ENCODE measurements around the gene WNT7B.

WNT7B gene

DNA sequence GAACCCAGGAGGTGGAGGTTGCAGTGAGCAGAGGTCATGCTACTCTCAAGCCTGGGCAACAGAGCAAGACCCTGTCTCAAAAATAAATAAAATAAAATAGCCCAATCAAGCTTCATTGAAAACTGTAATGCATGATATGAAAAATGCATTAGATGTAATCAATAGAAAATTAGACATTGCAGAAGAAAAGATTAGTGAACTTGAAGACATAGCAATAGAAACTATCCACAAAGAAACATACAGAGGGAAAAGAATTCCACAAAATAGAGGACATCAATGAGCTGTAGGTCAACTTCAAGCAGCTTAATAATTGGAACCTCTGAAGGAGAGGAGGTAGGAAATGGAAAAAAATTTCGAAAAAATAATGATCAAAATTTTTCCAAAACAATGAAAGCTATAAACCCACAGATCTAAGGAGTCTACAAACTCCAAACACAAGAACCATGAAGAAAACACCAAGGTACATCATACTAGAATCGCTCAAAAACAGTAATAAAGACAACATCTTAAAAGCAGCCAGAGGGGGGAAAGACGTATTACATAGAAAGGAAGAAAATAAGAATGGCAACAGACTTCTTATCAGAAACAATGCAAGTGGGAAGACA lies 104.2 kb downstream of the WNT7B start:
- no peak for DNase-seq (ENCODE audit: low read depth)

DNA sequence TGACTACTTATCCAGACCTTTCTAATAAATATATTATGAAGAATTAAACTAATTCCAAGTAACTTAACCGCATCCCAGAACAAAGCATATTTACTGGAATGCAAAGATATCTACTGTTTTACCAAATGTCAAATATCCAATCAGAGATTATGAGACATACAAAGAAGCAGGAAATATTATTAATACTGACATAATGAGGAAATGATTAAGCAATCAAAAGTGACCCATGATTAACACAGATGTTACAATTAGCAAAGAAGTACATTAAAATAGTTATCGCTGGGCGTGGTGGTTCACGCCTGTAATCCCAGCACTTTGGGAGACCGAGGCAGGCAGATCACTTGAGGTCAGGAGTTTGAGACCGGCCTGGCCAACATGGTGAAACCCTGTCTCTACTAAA lies 105.2 kb downstream of the WNT7B start:
- DNase-seq (ENCODE audit: low read depth), result no peak
